Activated T-helper 1 cell treated with anti-CD3 and anti-CD28 coated beads, Interleukin-12 subunit alpha, Interleukin-12 subunit beta, Interleukin-2, Interleukin-4 antibody, amounts not matched to agents 30 ng/mL and 10 ng/mL and 1 ng/mL, durations not matched to agents 14 hours and 24 hours and 36 hours (primary cell): ENCODE data around the gene LTBP1. TPM values are rescaled to one million over a fixed set of nuclear protein-coding genes. Genes with fewer than 3 reads are reported as not detected.
"Not testable (repeated sequence)": the region's sequence is repeated elsewhere in the genome, so short reads cannot be mapped to it uniquely, and the experiment has no call there.

Experiments
- DNase-seq: peaks from one replicate; pipeline ENCODE4 v3.0.0; 2021; ENCODE audit warnings: low spot score
- H3K27ac Mint-ChIP-seq: one replicate; pipeline ENCODE4 v1.8.0; 2021; ENCODE audit warnings: mild to moderate bottlenecking, mixed read lengths
- H3K27me3 Mint-ChIP-seq: one replicate; pipeline ENCODE4 v1.8.0; 2022; ENCODE audit warnings: mild to moderate bottlenecking, moderate library complexity, mixed read lengths; ENCODE audit not compliant: insufficient read depth
- H3K36me3 Mint-ChIP-seq: one replicate; pipeline ENCODE4 v1.8.0; 2021; ENCODE audit warnings: low read depth, mixed read lengths
- H3K4me1 Mint-ChIP-seq: one replicate; pipeline ENCODE4 v1.8.0; 2021; ENCODE audit warnings: low read depth, mixed read lengths
- H3K4me3 Mint-ChIP-seq: one replicate; pipeline ENCODE4 v1.8.0; 2021; ENCODE audit warnings: mild to moderate bottlenecking, moderate library complexity, mixed read lengths
- H3K9me3 Mint-ChIP-seq: one replicate; pipeline ENCODE4 v1.8.0; 2021; ENCODE audit warnings: mixed read lengths
- intact Hi-C: fragments of 100-400 bp; cut with micrococcal nuclease; formaldehyde crosslinking; loops from one replicate; pipeline ENCODE4 v1.15.1; 2024
- total RNA-seq: library from RNA; stranded (reverse); gene quantifications from 2 replicates; pipeline ENCODE4 v1.2.3, GENCODE V29; 2022

The LTBP1 gene
- total RNA-seq, 1 donor from 2014 or later = 0.26 TPM

GRCh38 chr2:33047939-33048338 lies 101.2 kb downstream of the LTBP1 start:
- Mint-ChIP-seq H3K27me3 (peaks cover 17% of the 10 kb centered on the region), H3K36me3 (no peaks in the 10 kb centered on the region), H3K9me3 (no peaks in the 10 kb centered on the region), H3K4me3 (no peak overlapping the region), H3K27ac (no peak overlapping the region), H3K4me1 (no peaks in the 10 kb centered on the region)
- no peak for DNase-seq
- intact Hi-C loops = no loop called here

GRCh38 chr2:33051586-33052360 lies 105.0 kb downstream of the LTBP1 start:
- intact Hi-C loops = no loop called here
- Mint-ChIP-seq H3K36me3 (no peaks in the 10 kb centered on the region), H3K4me1 (no peaks in the 10 kb centered on the region), H3K9me3 (no peaks in the 10 kb centered on the region), H3K27ac (no peak overlapping the region), H3K4me3 (no peak overlapping the region), H3K27me3 (peaks cover 20% of the 10 kb centered on the region)
- no peak for DNase-seq

GRCh38 chr2:33052361-33052735 lies 105.6 kb downstream of the LTBP1 start:
- Mint-ChIP-seq H3K27ac (no peak overlapping the region), H3K4me3 (no peak overlapping the region), H3K4me1 (no peaks in the 10 kb centered on the region), H3K36me3 (no peaks in the 10 kb centered on the region), H3K9me3 (no peaks in the 10 kb centered on the region), H3K27me3 (peaks cover 14% of the 10 kb centered on the region)
- no peak for DNase-seq
- intact Hi-C loops = no loop called here

DNA sequence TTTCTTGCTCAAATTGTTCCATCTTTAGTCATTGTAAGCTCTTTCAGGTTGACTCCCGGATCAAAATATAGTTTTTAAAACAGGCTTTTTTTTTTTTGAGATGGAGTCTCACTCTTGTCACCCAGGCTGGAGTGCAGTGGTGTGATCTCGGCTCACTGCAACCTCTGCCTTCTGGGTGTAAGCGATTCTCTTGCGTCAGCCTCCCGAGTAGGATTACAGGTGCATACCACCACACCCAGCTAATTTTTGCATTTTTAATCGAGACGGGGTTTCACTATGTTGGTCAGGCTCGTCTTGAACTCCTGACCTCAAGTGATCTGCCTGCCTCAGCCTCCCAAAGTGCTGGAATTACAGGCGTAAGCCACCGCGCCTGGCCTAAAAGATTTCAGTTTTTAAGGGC lies 106.0 kb downstream of the LTBP1 start:
- H3K9me3 Mint-ChIP-seq, H3K36me3 Mint-ChIP-seq, H3K27ac Mint-ChIP-seq, intact Hi-C loops, H3K4me1 Mint-ChIP-seq, DNase-seq, H3K4me3 Mint-ChIP-seq: not testable (repeated sequence)
- H3K27me3 Mint-ChIP-seq = peaks cover 12% of the 10 kb centered on the region

- H3K4me3 Mint-ChIP-seq = no peak overlapping the region
- DNase-seq = no peak
- H3K4me1 Mint-ChIP-seq = no peaks in the 10 kb centered on the region
- no peak overlapping the region for H3K27ac Mint-ChIP-seq
- no peaks in the 10 kb centered on the region for H3K9me3 Mint-ChIP-seq
- peaks cover 6% of the 10 kb centered on the region for H3K27me3 Mint-ChIP-seq
- H3K36me3 Mint-ChIP-seq = no peaks in the 10 kb centered on the region
- intact Hi-C loops = no loop called here
Measured at GRCh38 chr2:33056170-33056569, 109.4 kb downstream of the LTBP1 start.

- H3K27me3 Mint-ChIP-seq, intact Hi-C loops, H3K27ac Mint-ChIP-seq, H3K4me3 Mint-ChIP-seq, H3K4me1 Mint-ChIP-seq, H3K36me3 Mint-ChIP-seq, H3K9me3 Mint-ChIP-seq, DNase-seq: not testable (repeated sequence)
Measured at GRCh38 chr2:33057307-33058028, 110.7 kb downstream of the LTBP1 start.

DNA sequence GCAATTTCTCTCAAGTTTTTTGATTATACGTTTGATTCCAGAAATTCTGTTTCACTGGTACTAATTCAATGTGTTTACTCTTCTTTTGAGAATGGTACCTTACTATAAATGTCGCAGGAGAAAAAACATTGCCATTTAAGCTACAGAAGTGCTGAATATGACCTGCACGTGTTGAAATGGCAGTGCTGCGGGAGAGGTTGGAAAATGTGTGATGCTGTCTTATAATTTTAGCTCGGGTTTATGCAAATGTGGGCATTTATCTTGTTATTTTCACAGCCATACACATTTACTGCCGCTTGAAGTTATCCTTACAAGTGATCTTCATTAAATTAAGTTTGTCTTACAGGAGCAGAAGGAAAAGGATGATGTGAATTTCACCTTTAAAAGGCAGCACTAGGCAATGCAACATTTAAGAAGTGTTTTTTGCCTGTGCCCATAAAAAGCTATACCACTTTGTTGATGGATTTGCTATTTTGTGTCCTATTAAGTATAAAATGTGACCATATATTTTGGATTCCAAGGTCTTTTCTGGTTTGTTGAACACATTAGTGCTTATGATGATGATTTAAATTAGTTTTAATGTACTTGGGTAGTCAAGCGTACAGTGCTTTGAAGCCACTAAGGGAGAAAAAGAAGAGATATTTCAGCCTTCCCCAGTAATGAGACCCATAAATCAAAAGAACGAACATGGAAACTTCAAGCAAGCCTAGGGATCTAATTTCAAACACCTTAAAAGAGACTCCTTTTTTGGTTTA lies 112.1 kb downstream of the LTBP1 start:
- Mint-ChIP-seq H3K27me3 (peaks cover 8% of the 10 kb centered on the region), H3K4me1 (no peaks in the 10 kb centered on the region), H3K9me3 (no peaks in the 10 kb centered on the region), H3K4me3 (no peak overlapping the region), H3K27ac (no peak overlapping the region), H3K36me3 (no peaks in the 10 kb centered on the region)
- intact Hi-C loops = no loop called here
- no peak for DNase-seq

DNA sequence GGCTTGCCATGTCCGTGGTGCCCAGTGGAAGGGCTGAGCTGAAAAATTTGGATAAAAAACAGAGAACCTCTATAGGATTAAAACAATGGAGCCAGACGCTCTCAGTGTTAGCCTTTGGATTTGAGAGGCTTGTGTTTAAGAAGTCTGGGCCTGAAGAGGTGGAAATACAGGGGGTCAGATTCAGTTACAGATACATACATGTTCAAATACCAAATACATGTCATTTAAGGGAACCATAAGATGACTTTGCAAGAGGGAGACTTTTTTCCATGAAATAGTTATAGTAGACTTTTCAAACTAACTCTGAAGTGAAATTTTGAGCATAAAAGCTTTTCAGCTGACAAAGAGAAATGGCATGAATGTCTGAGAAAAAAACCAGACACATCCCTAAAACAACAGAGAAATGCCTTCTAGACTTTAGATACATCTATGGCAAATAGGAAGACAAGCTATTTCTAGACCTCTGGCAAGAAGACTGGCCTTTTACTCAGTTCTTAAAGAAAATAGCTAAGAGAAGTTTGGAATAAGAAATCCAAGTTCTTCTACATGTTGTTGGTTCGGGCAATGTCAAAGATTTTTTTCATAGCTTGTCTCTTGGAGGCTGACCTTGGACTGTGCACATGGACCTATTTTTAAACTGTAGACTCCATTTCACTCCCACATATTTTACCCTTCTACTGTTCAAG lies 112.9 kb downstream of the LTBP1 start:
- intact Hi-C loops = no loop called here
- H3K9me3 Mint-ChIP-seq = no peaks in the 10 kb centered on the region
- H3K27ac Mint-ChIP-seq = no peak overlapping the region
- DNase-seq = no peak
- H3K4me3 Mint-ChIP-seq = no peak overlapping the region
- no peaks in the 10 kb centered on the region for H3K4me1 Mint-ChIP-seq
- H3K36me3 Mint-ChIP-seq = no peaks in the 10 kb centered on the region
- H3K27me3 Mint-ChIP-seq = peaks cover 8% of the 10 kb centered on the region

DNA sequence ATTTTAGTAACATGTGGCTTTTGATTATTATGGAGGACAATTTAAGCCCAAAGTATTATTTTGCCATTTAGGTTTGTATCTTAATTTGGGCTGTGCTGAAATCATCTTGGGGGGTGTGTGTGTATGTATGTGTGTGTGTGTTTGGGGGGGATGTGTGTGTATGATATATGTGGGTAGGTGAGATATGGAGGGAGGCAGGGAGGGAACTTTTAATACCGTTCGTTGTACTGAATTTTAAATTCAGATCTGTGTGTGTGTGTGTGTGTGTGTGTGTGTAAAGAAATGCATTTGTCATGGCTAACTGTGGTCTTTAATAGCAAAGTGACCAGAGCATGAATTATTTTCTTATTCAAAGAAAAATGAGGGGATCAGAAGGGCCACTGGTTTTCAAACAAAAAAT lies 113.7 kb downstream of the LTBP1 start:
- Mint-ChIP-seq H3K4me1 (no peaks in the 10 kb centered on the region), H3K4me3 (no peak overlapping the region), H3K36me3 (no peaks in the 10 kb centered on the region), H3K27ac (no peak overlapping the region), H3K27me3 (peaks cover 8% of the 10 kb centered on the region), H3K9me3 (no peaks in the 10 kb centered on the region)
- intact Hi-C loops = no loop called here
- DNase-seq = no peak

- Mint-ChIP-seq H3K27ac (no peak overlapping the region), H3K27me3 (peaks cover 5% of the 10 kb centered on the region), H3K4me3 (no peak overlapping the region), H3K9me3 (no peaks in the 10 kb centered on the region), H3K36me3 (no peaks in the 10 kb centered on the region), H3K4me1 (no peaks in the 10 kb centered on the region)
- no peak for DNase-seq
- intact Hi-C loops = no loop called here
Measured at GRCh38 chr2:33062665-33063250, 116.0 kb downstream of the LTBP1 start.

DNA sequence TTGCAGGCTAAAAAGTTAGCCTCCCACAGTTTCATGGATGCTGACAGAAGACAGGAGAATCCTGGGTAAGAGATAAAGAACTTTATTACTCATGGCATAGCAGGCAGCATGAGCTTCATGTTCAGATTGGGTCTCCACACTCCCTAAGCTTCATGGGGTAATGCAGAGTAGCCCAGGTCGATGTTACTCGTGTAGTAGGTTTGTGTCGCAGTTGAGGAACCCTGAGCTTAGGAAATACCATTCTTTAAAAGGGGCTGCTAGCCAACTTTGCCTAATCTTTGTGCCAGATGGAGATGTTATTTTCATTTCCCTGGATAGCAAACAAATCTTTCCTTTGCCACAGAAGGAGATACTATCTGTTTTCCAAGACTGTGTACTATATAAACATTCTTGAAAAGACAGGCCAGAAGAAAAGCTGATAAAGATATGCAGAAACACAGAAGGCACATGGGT lies 117.6 kb downstream of the LTBP1 start:
- H3K4me3 Mint-ChIP-seq = no peak overlapping the region
- DNase-seq = no peak
- H3K27me3 Mint-ChIP-seq = peaks cover 5% of the 10 kb centered on the region
- no peak overlapping the region for H3K27ac Mint-ChIP-seq
- no peaks in the 10 kb centered on the region for H3K36me3 Mint-ChIP-seq
- H3K9me3 Mint-ChIP-seq = no peaks in the 10 kb centered on the region
- H3K4me1 Mint-ChIP-seq = peaks cover under 1% of the 10 kb centered on the region
- intact Hi-C loops = no loop called here

GRCh38 chr2:33067598-33067997 lies 120.8 kb downstream of the LTBP1 start:
- Mint-ChIP-seq H3K4me1 (peaks cover 8% of the 10 kb centered on the region), H3K27me3 (peaks cover 2% of the 10 kb centered on the region), H3K36me3 (no peaks in the 10 kb centered on the region), H3K4me3 (no peak overlapping the region), H3K9me3 (no peaks in the 10 kb centered on the region), H3K27ac (no peak overlapping the region)
- DNase-seq = no peak
- intact Hi-C loops = no loop called here
